H9 (cell line): ENCODE data around the gene GP1BB. TPM values are rescaled to one million over a fixed set of nuclear protein-coding genes. Genes with fewer than 3 reads are reported as not detected.

Experiments used
- DNase-seq: peaks from one replicate; pipeline ENCODE4 v3.0.0-alpha.2; 2017
- H2AFZ ChIP-seq: one replicate; pipeline ENCODE4 v1.6.1; 2013; ENCODE audit warnings: mild to moderate bottlenecking, low read length, control low read depth, moderate library complexity
- H2AK5ac ChIP-seq: 2 replicates; pipeline ENCODE4 v1.6.1; 2013; ENCODE audit warnings: low read length, control low read depth, mixed read lengths; ENCODE audit not compliant: insufficient read length
- H2BK120ac ChIP-seq: one replicate; pipeline ENCODE4 v1.6.1; 2013; ENCODE audit warnings: low read depth, mild to moderate bottlenecking, low read length, control low read depth, inconsistent platforms; ENCODE audit not compliant: poor library complexity, severe bottlenecking
- H2BK12ac ChIP-seq: 2 replicates; pipeline ENCODE4 v1.6.1; 2013; ENCODE audit warnings: low read length, control low read depth, mixed read lengths, low read depth; ENCODE audit not compliant: insufficient read length
- H2BK15ac ChIP-seq: 2 replicates; pipeline ENCODE4 v1.6.1; 2013; ENCODE audit warnings: low read depth, low read length, control low read depth
- H2BK20ac ChIP-seq: one replicate; pipeline ENCODE4 v1.6.1; 2013; ENCODE audit warnings: low read depth, mild to moderate bottlenecking, low read length, control low read depth, inconsistent platforms; ENCODE audit not compliant: poor library complexity, severe bottlenecking
- H2BK5ac ChIP-seq: 2 replicates; pipeline ENCODE4 v1.6.1; 2013; ENCODE audit warnings: low read length, control low read depth, mixed read lengths; ENCODE audit not compliant: insufficient read length
- H3K14ac ChIP-seq: 2 replicates; pipeline ENCODE4 v1.6.1; 2013; ENCODE audit warnings: low read length, control low read depth; ENCODE audit not compliant: insufficient read depth
- H3K18ac ChIP-seq: 2 replicates; pipeline ENCODE4 v1.6.1; 2013; ENCODE audit warnings: low read depth, mild to moderate bottlenecking, mixed read lengths, low read length, control low read depth; ENCODE audit not compliant: insufficient read length
- H3K23ac ChIP-seq: 2 replicates; pipeline ENCODE4 v1.6.1; 2013; ENCODE audit warnings: low read length, control low read depth, mixed read lengths, low read depth; ENCODE audit not compliant: insufficient read length
- H3K23me2 ChIP-seq: 2 replicates; pipeline ENCODE4 v1.6.1; 2013; ENCODE audit warnings: low read depth, mild to moderate bottlenecking, mixed read lengths, low read length, control low read depth; ENCODE audit not compliant: insufficient read length, poor library complexity, severe bottlenecking
- H3K27ac ChIP-seq: 2 replicates; pipeline ENCODE4 v1.5.1; 2013; ENCODE audit warnings: low read length, control low read depth, mixed read lengths, low read depth; ENCODE audit not compliant: insufficient read length
- H3K27me3 ChIP-seq: 2 replicates; pipeline ENCODE4 v1.6.1; 2013; ENCODE audit warnings: low read length, control low read depth, inconsistent platforms; ENCODE audit not compliant: insufficient read depth
- H3K4ac ChIP-seq: 2 replicates; pipeline ENCODE4 v1.6.1; 2013; ENCODE audit warnings: low read depth, mild to moderate bottlenecking, control low read depth, inconsistent platforms, low read length, moderate library complexity
- H3K4me1 ChIP-seq: 2 replicates; pipeline ENCODE4 v1.6.1; 2013; ENCODE audit warnings: low read length, control low read depth, inconsistent platforms; ENCODE audit not compliant: insufficient read depth
- H3K4me2 ChIP-seq: 2 replicates; pipeline ENCODE4 v1.6.1; 2013; ENCODE audit warnings: low read length, control low read depth, mixed read lengths; ENCODE audit not compliant: insufficient read length, insufficient read depth
- H3K56ac ChIP-seq: 2 replicates; pipeline ENCODE4 v1.6.1; 2013; ENCODE audit warnings: low read depth, mild to moderate bottlenecking, mixed read lengths, low read length, control low read depth; ENCODE audit not compliant: insufficient read length
- H3K79me1 ChIP-seq: 2 replicates; pipeline ENCODE4 v1.6.1; 2013; ENCODE audit warnings: low read depth, mild to moderate bottlenecking, moderate library complexity, low read length, control low read depth, inconsistent platforms; ENCODE audit not compliant: insufficient read depth, poor library complexity, severe bottlenecking
- H3K79me2 ChIP-seq: 2 replicates; pipeline ENCODE4 v1.6.1; 2013; ENCODE audit warnings: low read length, control low read depth, inconsistent platforms; ENCODE audit not compliant: insufficient read depth
- H3K9ac ChIP-seq: 2 replicates; pipeline ENCODE4 v1.6.1; 2013; ENCODE audit warnings: low read length, control low read depth, mixed read lengths; ENCODE audit not compliant: insufficient read length; ENCODE audit errors: extremely low read depth
- H3K9me3 ChIP-seq: one replicate; pipeline ENCODE4 v1.6.1; 2013; ENCODE audit warnings: low read depth, low read length, inconsistent platforms; ENCODE audit not compliant: control insufficient read depth
- H3T11ph ChIP-seq: one replicate; pipeline ENCODE4 v1.6.1; 2013; ENCODE audit warnings: mild to moderate bottlenecking, low read length, control low read depth, inconsistent platforms
- H4K20me1 ChIP-seq: one replicate; pipeline ENCODE4 v1.6.1; 2013; ENCODE audit not compliant: control insufficient read depth, insufficient read length, insufficient read depth
- H4K5ac ChIP-seq: 2 replicates; pipeline ENCODE4 v1.6.1; 2013; ENCODE audit warnings: low read depth, mild to moderate bottlenecking, mixed read lengths, low read length, control low read depth; ENCODE audit not compliant: insufficient read length
- H4K8ac ChIP-seq: replicated peaks from 2 replicates; pipeline ENCODE4 v1.6.1; 2013; ENCODE audit warnings: low read length, control low read depth, mixed read lengths, low read depth; ENCODE audit not compliant: insufficient read length
- H4K91ac ChIP-seq: 2 replicates; pipeline ENCODE4 v1.6.1; 2013; ENCODE audit warnings: low read depth, mild to moderate bottlenecking, moderate library complexity, mixed read lengths, low read length, control low read depth; ENCODE audit not compliant: insufficient read length
- H3K27ac Mint-ChIP-seq, 3 experiments: 2 replicates in 2 of 3; 3 replicates in 1 of 3; pipeline ENCODE4 v1.8.0; 2020 to 2021; ENCODE audit warnings: mixed read lengths in 3 of 3, mild to moderate bottlenecking in 1 of 3, moderate library complexity in 1 of 3
- H3K27me3 Mint-ChIP-seq: 2 replicates; pipeline ENCODE4 v1.8.0; 2021; ENCODE audit warnings: low read depth, mild to moderate bottlenecking, moderate library complexity, mixed read lengths
- H3K36me3 Mint-ChIP-seq, 3 experiments: 2 replicates in 2 of 3; 3 replicates in 1 of 3; pipeline ENCODE4 v1.8.0; 2020 to 2021; ENCODE audit warnings: low read depth in 3 of 3, mixed read lengths in 3 of 3; ENCODE audit not compliant: insufficient read depth in 1 of 3
- H3K4me1 Mint-ChIP-seq, 2 experiments: 2 replicates each; pipeline ENCODE4 v1.8.0; 2020; ENCODE audit warnings: mixed read lengths in 2 of 2
- H3K4me3 Mint-ChIP-seq, 2 experiments: 2 replicates in 1 of 2; 3 replicates in 1 of 2; pipeline ENCODE4 v1.8.0; 2020 to 2021; ENCODE audit warnings: mild to moderate bottlenecking in 2 of 2, mixed read lengths in 2 of 2, moderate library complexity in 1 of 2
- H3K9me3 Mint-ChIP-seq, 2 experiments: 2 replicates in 1 of 2; 3 replicates in 1 of 2; pipeline ENCODE4 v1.8.0; 2020; ENCODE audit warnings: mild to moderate bottlenecking in 2 of 2, mixed read lengths in 2 of 2, moderate library complexity in 1 of 2
- whole genome bisulfite sequencing: extraction: QIAGEN DNeasy Blood & Tissue Kit; methylation state at CpG from one replicate; pipeline ENCODE4 v1.1.7; 2013; ENCODE audit warnings: missing lambda C conversion rate, low lambda C conversion rate, mixed read lengths; ENCODE audit not compliant: insufficient read length; ENCODE audit errors: extremely low coverage; 5-methylcytosine and 5-hydroxymethylcytosine counted together
- total RNA-seq: library from RNA; stranded (reverse); gene quantifications from 2 replicates; pipeline ENCODE4 v1.2.1, GENCODE V29; 2021
- TF ChIP-seq, protein P1 (sequence below): fragments of 200-600 bp; sonication (generic); conservative IDR thresholded peaks from 3 replicates; pipeline ENCODE4 v1.8.0; 2021; ENCODE audit warnings: antibody characterized with exemption, mild to moderate bottlenecking

GP1BB gene
- total RNA-seq, 1 experiment from 2014 or later, result 3.4 TPM

DNA sequence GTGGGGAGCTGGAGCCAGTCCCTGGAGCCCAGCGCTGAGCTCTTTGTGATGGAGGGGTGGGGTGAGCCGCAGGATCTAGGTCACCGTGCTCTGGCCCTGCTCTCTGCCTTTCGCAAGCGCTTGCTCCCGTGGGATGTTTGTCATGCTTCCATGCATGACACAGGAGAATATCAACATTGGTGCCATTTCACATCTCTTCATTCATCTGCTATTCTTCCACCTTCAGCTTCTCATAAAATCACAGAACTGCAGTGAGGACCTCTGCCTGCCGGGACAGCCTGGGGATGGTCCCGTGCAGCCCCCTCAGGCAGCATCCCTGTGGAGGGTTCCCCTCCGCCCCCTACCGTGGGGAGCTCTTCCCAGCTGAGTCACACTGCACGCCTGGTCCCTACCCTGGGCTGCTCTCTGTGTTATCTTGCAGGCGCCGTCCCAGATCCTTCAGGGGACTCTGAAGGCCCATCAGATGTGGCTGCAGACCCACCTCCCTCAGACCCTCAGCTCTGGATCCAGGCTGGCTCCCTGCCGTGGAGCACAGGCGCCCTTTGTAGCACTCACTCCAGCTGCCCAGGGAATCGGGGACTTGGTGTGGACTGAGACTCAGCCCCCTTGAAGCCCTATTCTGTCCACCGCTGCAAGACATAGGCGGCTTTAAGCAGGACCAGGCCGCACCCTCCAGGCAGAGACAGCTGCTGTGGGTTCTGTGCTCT is 14.1 kb upstream of the GP1BB start:
- H2BK120ac ChIP-seq, result no peak overlapping the region
- no peaks in the 10 kb centered on the region for H3K79me1 ChIP-seq
- no peaks in the 10 kb centered on the region for H3K79me2 ChIP-seq
- Mint-ChIP-seq H3K9me3 (no peaks in the 10 kb centered on the region; a peak in 1 of 5 replicates), H3K4me1 (peaks cover 34 to 37% of the 10 kb centered on the region in 2 experiments), H3K4me3 (no peak overlapping the region), H3K27me3 (peaks cover 73% of the 10 kb centered on the region), H3K36me3 (no peaks in the 10 kb centered on the region), H3K27ac (no peak overlapping the region)
- H3K4ac ChIP-seq, result no peak overlapping the region
- no peaks in the 10 kb centered on the region for H3K9me3 ChIP-seq
- H3T11ph ChIP-seq, result no peak overlapping the region
- DNase-seq, result peak; percentile 28
- no peak overlapping the region for H4K91ac ChIP-seq
- no peak overlapping the region for H3K9ac ChIP-seq
- H2BK20ac ChIP-seq, result no peak overlapping the region
- no peak overlapping the region for H2BK12ac ChIP-seq
- no peak overlapping the region for H3K18ac ChIP-seq
- H3K14ac ChIP-seq, result no peak overlapping the region; the same call in 1 of the 2 replicates
- no peak overlapping the region for H2BK15ac ChIP-seq
- no peak overlapping the region for H4K8ac ChIP-seq
- H2BK5ac ChIP-seq, result no peak overlapping the region
- TF ChIP-seq, protein P1, sequence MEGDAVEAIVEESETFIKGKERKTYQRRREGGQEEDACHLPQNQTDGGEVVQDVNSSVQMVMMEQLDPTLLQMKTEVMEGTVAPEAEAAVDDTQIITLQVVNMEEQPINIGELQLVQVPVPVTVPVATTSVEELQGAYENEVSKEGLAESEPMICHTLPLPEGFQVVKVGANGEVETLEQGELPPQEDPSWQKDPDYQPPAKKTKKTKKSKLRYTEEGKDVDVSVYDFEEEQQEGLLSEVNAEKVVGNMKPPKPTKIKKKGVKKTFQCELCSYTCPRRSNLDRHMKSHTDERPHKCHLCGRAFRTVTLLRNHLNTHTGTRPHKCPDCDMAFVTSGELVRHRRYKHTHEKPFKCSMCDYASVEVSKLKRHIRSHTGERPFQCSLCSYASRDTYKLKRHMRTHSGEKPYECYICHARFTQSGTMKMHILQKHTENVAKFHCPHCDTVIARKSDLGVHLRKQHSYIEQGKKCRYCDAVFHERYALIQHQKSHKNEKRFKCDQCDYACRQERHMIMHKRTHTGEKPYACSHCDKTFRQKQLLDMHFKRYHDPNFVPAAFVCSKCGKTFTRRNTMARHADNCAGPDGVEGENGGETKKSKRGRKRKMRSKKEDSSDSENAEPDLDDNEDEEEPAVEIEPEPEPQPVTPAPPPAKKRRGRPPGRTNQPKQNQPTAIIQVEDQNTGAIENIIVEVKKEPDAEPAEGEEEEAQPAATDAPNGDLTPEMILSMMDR, result no peak
- H4K5ac ChIP-seq, result no peak overlapping the region
- no CpG with 5 or more reads among the region's 19 CpGs for WGBS
- H3K27me3 ChIP-seq, result no peaks in the 10 kb centered on the region
- H3K4me1 ChIP-seq, result peaks cover 7% of the 10 kb centered on the region; the same call in 1 of the 2 replicates
- H4K20me1 ChIP-seq, result no peaks in the 10 kb centered on the region
- no peak overlapping the region for H3K27ac ChIP-seq
- no peak overlapping the region for H2AFZ ChIP-seq
- H3K4me2 ChIP-seq, result no peak overlapping the region
- no peak overlapping the region for H3K23ac ChIP-seq
- no peak overlapping the region for H2AK5ac ChIP-seq
- H3K56ac ChIP-seq, result no peak overlapping the region
- H3K23me2 ChIP-seq, result no peaks in the 10 kb centered on the region
